ENCODE data around the gene NUBP1.

- no peak for TF ChIP-seq EZH2 (IDR thresholded peaks at IDR 0.05)
- no peak for TF ChIP-seq CTCF (IDR thresholded peaks at IDR 0.05)
- no peak for TF ChIP-seq EZH2phosphoT487 (IDR thresholded peaks at IDR 0.05)
Observed at GRCh38 chr16:10740845-10741208, 2.8 kb upstream of the NUBP1 start.
